Stimulated activated effector memory CD8-positive, alpha-beta T cell treated with anti-CD3 and anti-CD28 coated beads, Interleukin-12 subunit alpha, Interleukin-12 subunit beta, amount 100 ng/mL, for 72 hours (primary cell): Measurements from ENCODE around the gene ALDH1L1.

Experiments used
- ATAC-seq: fragments of 150-1000 bp; cut with Tn5 transposase; 2 replicates; pipeline ENCODE4 v1.10.0; 2021
- DNase-seq, 2 donors: peaks; one replicate each; pipeline ENCODE4 v3.0.0; 2021 to 2022; ENCODE audit warnings: low spot score in 2 of 2
- H3K27ac Mint-ChIP-seq: one replicate; pipeline ENCODE4 v1.8.0; 2022; ENCODE audit warnings: mild to moderate bottlenecking, mixed read lengths
- H3K36me3 Mint-ChIP-seq: one replicate; pipeline ENCODE4 v1.8.0; 2022; ENCODE audit warnings: mild to moderate bottlenecking, mixed read lengths
- H3K4me1 Mint-ChIP-seq: one replicate; pipeline ENCODE4 v1.8.0; 2022; ENCODE audit warnings: mixed read lengths
- H3K4me3 Mint-ChIP-seq: one replicate; pipeline ENCODE4 v1.8.0; 2022; ENCODE audit warnings: mild to moderate bottlenecking, mixed read lengths
- H3K9me3 Mint-ChIP-seq: one replicate; pipeline ENCODE4 v1.8.0; 2022; ENCODE audit warnings: mixed read lengths

The ALDH1L1 gene

DNA sequence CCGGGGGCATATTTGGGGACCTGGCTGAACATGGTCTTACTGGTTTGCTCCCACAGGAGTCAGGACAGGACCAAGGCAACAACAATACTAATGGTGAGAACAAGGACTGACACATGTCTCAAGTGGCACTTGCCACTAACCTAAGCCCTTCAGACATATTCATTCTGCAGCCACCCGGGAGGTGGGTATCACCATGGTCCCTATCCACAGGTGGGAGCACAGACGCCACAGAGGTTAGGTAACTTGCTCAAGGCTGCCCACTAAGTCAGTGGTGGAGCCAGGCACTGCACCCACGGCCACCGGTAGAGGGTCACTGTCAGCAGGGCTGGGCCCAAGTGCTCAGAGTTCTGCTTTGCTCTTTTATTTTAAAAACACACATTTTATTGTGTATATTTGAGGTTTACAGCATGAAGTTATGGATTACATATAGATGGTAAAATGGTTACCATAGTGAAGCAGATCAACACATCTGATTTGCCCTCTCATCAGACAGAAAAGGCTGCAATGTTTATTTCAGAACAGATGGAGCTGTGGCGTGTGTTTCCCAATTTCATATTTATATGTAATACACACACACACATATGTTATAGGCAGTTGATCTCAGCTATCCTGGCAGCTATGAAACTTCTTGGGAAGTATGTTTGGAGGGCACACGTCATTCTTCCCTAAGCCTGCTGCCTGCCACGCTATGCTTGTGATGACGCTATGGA is 66.5 kb downstream of the ALDH1L1 start:
- Mint-ChIP-seq H3K4me1 (no peaks in the 10 kb centered on the region), H3K9me3 (no peaks in the 10 kb centered on the region), H3K4me3 (no peak overlapping the region), H3K27ac (no peak overlapping the region), H3K36me3 (no peaks in the 10 kb centered on the region)
- ATAC-seq = peak; percentile 49
- no peak for DNase-seq

DNA sequence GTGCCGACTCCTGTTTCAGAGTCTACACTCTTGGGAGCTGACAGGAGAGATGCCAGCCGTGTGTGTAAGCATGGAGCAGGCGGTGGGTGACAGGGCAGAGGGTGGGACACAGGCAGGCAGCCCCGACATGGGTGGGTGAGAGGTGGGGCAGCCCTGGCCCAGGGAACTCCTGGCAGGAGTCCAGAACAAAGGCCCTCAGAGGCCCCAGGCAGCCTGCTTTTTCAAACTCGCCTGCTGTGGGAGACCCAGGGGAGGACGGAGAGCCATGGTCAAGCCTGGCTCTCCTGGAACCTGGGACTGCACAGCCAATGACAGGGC is 67.2 kb downstream of the ALDH1L1 start:
- Mint-ChIP-seq H3K36me3 (no peaks in the 10 kb centered on the region), H3K27ac (no peak overlapping the region), H3K4me3 (no peak overlapping the region), H3K4me1 (no peaks in the 10 kb centered on the region), H3K9me3 (no peaks in the 10 kb centered on the region)
- DNase-seq (no peak), ATAC-seq (no peak)

DNA sequence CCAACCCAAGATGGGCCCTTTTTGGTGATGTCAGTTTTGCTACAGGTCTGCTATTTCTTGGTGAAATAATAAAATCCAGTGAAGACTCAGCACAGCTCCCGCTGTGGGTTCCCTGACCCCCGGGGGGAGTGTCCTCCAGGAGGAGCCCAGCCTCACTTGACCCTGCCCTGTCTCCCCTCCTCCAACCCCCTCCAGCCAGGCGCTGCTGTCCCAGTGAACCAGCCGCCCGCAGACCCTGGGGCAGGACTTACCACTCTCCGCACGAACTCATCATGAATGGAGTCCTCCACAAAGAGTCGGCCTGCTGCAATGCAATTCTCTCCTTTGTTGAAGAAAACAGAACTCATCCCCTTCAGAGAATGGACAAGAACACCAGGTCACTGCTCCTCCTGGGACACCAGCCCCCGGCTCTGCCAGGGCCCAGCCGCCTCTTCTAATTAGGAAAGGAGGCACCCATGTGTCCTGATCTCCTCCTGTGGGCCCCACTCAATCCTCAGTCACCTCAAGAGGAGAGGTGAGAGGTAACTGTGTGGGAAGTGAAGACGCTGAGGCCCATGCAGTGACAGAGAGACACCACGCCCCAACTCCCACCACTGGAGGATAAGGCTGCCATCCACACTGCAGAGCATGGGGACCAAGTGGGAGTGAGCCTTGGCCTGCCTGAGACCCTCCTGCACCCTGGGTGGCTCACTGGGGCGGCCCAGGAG is 67.7 kb downstream of the ALDH1L1 start:
- Mint-ChIP-seq H3K4me1 (no peaks in the 10 kb centered on the region), H3K4me3 (no peak overlapping the region), H3K27ac (no peak overlapping the region), H3K9me3 (no peaks in the 10 kb centered on the region), H3K36me3 (no peaks in the 10 kb centered on the region)
- no peak for ATAC-seq
- DNase-seq = no peak

DNA sequence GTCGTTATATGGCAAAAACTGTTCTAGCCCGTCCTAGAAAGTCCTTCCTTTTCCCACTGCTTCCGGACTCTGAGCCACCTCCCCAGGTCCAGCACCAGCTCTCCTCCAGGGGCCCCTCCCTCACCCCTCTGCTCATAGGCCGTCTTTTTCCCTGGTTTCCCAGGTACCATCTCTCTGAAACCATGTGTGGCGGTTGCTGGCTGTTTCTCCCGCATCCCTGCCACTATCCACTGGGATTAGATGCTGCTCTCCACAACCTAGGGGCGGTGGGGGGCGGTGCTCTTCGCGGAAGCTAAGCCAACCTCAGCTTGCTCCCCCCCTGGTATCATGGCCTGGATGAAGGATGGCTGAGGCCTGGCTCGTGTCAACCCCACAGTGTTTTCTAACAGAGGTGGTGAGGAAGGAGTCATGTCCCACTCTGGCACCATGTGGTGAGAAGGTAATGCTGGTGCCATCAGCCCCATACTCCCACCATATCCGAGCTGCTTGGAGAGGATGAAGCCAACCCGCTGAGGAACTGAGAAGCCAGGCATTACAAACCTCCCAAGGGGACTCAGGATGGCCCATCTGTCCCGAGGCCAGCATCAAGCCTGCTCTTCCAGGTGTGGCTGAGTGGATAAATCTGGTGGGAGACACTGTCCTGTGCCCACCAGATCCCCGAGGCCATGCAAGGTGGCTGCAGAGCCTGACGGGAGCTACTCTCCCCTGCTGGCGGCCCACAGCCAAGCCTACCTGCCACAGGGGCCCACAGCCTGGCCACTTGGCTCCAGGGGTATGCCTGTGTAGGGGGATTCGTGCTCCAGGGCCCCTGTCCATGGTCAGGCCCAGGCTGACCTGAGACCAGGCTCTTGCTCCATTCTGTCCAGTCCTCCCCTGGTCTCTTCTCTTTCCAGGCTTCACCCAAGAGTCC is 68.6 kb downstream of the ALDH1L1 start:
- H3K27ac Mint-ChIP-seq = no peak overlapping the region
- H3K4me1 Mint-ChIP-seq = no peaks in the 10 kb centered on the region
- DNase-seq (no peak), ATAC-seq (no peak)
- no peak overlapping the region for H3K4me3 Mint-ChIP-seq
- no peaks in the 10 kb centered on the region for H3K36me3 Mint-ChIP-seq
- H3K9me3 Mint-ChIP-seq = no peaks in the 10 kb centered on the region

DNA sequence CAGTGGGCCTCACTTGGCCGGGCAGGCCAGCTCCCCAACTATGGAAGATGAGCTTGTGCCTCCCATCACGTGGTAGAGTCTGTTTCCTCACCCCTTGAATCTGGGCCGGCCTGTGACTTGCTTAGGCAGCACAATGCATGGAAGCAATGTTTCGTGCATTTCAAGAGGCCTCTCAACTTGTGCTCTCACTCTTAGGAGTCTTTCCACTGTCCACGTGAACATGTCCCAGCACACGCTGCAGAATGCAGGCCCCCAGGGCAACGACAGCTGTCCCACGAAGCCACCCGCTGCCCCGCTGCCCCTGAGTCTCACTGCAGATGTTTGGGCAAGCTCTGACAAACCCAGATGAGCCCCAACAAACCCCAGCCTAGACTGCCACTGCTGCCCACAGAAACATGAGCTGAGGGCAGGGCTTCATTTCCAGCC is 69.2 kb downstream of the ALDH1L1 start:
- DNase-seq = no peak
- no peaks in the 10 kb centered on the region for H3K9me3 Mint-ChIP-seq
- no peak for ATAC-seq
- no peaks in the 10 kb centered on the region for H3K36me3 Mint-ChIP-seq
- H3K4me1 Mint-ChIP-seq = no peaks in the 10 kb centered on the region
- H3K4me3 Mint-ChIP-seq = no peak overlapping the region
- H3K27ac Mint-ChIP-seq = no peak overlapping the region

DNA sequence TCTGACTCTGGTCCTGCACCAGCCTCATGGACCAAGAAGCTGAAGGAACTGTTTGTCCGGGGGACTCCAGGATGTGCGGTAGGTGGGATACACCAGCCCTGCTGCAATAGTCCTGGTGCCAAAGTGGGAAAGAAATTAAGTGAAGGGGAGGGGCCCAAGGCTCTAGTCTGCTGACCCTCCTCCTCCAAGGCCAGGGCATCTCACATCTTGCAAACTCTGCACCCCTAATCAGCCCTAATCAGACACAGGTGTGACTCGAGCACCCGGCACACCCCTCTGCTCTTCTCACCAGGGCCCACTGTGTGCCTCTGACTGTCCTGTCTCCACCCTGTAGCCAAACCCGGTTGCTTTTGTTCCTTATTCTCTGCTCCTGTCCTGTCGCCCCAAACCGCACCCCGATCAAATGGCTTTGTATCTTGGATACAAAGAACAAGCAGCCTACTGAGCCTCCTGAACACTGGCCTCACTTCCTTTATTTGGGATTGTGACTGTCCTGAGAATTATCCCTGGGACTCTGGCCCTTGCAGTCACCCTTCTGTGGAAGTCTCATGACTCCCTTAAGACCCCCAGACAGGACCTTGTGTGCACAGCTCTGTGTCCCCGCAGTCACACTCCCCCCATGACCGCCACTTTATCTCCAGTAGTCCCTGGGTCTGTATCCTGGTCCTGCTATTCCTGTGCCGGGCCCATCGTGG is 69.8 kb downstream of the ALDH1L1 start:
- DNase-seq (no peak), ATAC-seq (no peak)
- H3K27ac Mint-ChIP-seq = no peak overlapping the region
- H3K9me3 Mint-ChIP-seq = no peaks in the 10 kb centered on the region
- H3K4me1 Mint-ChIP-seq = no peaks in the 10 kb centered on the region
- no peaks in the 10 kb centered on the region for H3K36me3 Mint-ChIP-seq
- H3K4me3 Mint-ChIP-seq = no peak overlapping the region

DNA sequence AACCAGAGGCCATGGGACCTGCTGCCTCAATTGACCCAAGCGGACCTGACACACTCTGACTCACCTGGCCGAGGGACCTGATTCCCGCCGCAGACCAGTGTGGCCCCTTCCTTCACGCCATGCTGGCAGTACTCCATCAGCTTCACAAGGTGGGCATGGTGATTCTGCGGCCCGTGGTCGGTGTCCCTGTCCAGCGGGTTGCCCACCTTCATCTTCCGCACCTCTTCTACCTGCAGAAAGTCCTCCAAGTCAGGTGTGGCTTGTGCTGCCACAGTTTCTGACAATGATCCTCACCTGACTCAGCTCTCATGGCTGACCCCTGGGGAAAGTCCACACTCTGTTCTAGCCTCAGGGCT is 70.5 kb downstream of the ALDH1L1 start:
- Mint-ChIP-seq H3K27ac (no peak overlapping the region), H3K4me3 (no peak overlapping the region), H3K4me1 (no peaks in the 10 kb centered on the region), H3K36me3 (no peaks in the 10 kb centered on the region), H3K9me3 (no peaks in the 10 kb centered on the region)
- no peak for ATAC-seq
- DNase-seq = no peak

DNA sequence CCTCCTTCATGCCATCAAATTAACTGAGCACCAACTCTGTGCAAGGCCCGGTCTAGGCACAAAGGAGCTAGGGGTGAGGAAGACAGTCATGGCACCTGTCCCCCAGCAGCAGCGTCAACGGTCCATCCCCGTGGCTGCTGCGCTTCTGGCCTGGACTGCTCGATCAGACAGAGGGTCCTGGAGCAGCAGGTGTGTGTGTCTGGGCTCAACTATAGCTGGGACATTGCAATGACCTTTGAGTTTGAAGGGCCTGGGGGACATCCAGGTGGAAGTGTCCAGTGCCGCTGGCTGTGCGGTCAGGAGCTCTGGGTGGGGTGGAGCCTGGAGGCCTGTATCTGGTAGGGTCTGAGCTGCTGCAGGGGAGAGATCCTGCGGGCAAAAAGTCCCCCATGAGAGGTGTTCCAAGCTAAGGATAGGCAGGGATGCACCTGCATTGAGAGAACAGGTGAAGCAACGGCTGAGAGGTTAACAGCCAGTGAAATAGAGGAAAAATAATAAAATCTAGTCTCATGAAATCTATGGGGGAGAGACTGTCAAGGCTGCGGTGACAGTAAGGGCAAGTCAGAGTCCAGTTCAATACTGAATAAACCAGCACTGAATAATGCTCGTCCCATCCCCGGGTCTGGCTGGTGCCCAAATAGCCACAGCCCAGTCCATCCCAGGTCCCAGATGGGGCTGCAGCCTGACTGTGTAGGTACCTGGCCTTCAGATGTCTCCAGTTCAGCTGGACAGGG is 71.1 kb downstream of the ALDH1L1 start:
- no peaks in the 10 kb centered on the region for H3K9me3 Mint-ChIP-seq
- no peak overlapping the region for H3K4me3 Mint-ChIP-seq
- no peak overlapping the region for H3K27ac Mint-ChIP-seq
- no peak for DNase-seq
- H3K36me3 Mint-ChIP-seq = no peaks in the 10 kb centered on the region
- H3K4me1 Mint-ChIP-seq = no peaks in the 10 kb centered on the region
- ATAC-seq = no peak

DNA sequence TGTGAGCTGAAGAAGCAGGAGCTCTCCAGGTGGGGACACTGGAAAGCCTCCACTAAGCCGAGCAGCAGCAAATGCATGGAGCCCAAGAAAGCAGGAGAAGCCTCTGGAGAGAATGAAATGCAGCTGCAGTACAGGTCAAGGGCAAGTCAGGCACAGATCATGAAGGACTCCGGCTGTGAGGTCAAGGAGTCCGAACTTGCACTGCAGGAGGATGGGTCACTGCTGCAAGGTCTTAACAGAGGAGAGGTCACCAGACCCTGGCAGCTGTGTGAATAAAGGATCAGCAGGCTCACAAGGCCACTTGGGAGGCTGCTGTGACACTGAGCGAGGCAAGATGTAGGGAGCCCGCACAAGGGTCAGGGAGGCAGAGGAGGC is 71.7 kb downstream of the ALDH1L1 start:
- no peaks in the 10 kb centered on the region for H3K9me3 Mint-ChIP-seq
- no peaks in the 10 kb centered on the region for H3K4me1 Mint-ChIP-seq
- no peak overlapping the region for H3K4me3 Mint-ChIP-seq
- ATAC-seq = no peak
- H3K36me3 Mint-ChIP-seq = no peaks in the 10 kb centered on the region
- H3K27ac Mint-ChIP-seq = peak overlapping the region; percentile 67
- no peak for DNase-seq

DNA sequence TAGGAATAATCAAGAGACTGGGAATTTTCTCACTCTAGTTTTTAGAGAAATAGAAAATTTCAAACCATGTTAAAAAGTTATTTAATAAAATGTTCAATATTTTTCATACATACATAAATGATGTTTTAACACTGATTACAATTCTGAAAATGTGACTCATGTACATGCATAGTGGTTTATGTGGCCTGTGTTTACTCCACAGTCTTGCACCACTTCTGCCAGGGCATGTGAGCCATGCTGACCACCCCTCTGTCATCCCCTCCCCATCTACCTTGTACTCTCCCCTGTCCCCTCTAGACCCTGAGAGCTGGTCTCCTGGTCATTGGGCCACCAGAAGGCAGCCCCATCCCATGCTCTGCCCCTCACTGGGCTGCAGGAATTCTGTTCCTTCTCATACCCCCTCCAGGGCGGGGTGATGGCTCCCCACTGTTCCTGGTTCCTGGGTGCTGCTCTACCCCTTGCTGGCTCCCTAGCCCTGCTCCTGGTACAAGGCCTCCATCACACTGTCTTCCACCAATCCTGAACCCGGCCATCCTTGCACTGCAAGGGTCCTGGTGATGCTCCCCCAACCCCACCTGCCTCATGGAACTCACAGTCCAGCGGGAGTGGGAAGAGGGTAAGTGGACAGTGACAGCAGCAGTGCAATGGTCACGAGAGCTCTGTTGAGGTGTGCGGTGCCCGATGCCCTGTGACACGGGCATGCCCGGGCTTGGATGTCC is 72.3 kb downstream of the ALDH1L1 start:
- DNase-seq = no peak
- H3K9me3 Mint-ChIP-seq = no peaks in the 10 kb centered on the region
- H3K27ac Mint-ChIP-seq = peak overlapping the region; percentile 67
- no peak for ATAC-seq
- H3K4me1 Mint-ChIP-seq = no peaks in the 10 kb centered on the region
- no peaks in the 10 kb centered on the region for H3K36me3 Mint-ChIP-seq
- no peak overlapping the region for H3K4me3 Mint-ChIP-seq

DNA sequence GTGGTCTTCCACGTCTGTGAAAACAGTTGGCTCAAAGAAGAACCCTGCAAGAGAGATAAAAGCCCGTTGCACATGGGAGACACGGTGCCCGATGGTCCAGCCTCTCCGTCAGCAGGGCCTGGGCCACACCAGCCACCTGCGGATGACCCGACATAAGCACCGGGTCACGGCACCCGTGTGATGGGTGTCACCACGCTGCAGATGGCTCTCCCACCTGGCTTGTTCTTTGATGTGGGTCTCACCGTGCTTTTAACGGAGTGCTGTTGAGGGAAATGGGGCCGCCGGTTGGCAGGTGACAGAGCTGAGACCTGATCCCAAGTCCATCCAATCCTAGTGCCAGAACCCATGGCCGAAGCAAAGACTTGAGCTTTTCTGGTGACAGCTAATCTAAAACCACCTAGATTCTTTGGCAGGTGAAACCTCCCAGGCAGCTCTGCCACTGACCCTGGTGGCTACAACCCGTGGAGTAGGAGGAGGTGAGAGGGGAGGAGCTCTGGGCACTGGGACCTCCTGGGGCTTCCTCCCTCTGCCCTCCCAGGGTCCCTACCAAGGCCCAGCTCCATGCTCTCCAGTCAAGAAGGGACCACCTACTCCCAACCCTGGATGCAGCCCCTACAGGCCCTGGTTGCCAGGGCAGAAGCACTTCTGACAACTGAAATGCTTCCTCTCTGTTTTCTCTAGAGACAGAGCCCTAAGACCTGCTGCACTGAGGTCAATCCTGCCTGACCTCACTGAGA is 73.0 kb downstream of the ALDH1L1 start:
- no peaks in the 10 kb centered on the region for H3K36me3 Mint-ChIP-seq
- DNase-seq (no peak), ATAC-seq (no peak)
- no peak overlapping the region for H3K4me3 Mint-ChIP-seq
- H3K9me3 Mint-ChIP-seq = no peaks in the 10 kb centered on the region
- no peaks in the 10 kb centered on the region for H3K4me1 Mint-ChIP-seq
- H3K27ac Mint-ChIP-seq = no peak overlapping the region

DNA sequence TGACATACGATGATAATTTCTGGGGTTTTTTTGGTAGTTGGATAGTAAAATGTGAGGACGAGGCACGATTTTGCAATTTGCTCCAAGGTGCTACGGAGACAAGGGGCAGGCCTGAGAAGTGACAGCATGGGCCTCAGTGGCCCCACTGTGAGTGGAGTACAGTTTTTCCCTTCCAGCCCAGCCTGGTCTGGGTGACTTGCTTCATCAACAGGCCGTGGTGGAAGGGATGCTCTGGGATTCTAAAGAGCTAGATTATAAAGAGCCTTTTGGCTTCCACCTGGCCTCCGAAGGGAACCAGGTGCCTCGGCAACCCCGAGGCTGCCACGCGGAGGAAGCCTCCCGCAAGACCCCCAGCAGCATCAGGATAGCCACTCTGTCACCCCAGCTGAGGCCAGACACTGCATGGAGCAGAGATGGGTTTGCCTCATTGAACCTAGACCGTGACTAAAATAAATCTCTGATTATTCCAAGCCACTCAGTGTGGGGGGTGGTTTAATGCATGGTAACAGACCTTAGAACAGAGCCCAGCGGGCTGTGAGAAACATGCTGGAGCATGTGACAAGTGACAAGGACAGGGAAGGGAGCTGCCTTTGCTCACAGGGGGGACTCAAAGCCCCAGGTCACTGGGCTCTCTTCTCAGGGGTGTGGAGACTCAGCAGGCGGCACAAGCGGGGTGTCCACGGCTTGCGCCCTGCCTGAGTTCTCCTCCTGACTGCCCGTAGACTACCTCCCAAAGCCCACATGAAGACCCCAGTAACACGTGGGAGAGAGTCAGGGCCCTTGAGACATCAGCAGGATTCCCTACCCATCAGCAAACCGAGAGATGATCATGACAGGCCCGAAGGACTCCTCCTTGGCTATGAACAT is 73.8 kb downstream of the ALDH1L1 start:
- no peak for DNase-seq

DNA sequence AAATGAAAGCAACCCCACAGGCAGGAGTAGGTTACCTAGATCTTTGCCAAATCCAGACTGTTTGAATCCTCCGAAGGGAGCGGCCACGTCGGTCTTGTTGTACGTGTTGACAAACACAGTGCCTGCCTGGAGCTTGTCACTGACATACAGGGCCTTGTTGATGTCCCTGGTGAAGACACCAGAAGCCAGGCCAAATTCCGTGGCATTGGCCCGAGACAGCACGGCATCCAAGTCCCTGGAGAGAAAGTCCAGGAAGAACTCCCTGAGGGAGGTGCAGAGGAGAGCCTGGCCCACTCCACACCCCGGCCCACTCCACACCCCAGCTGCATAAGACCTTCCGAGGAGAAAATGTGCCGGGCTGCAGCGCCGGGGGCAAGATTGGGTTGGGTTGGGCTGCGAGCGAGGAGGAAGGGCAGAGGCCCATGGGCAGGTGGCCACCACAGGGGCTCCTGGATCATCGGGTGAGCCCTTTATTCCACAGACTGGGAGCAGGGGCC is 74.6 kb downstream of the ALDH1L1 start:
- ATAC-seq = no peak
- H3K9me3 Mint-ChIP-seq = no peaks in the 10 kb centered on the region
- H3K36me3 Mint-ChIP-seq = no peaks in the 10 kb centered on the region
- no peak overlapping the region for H3K4me3 Mint-ChIP-seq
- H3K27ac Mint-ChIP-seq = no peak overlapping the region
- H3K4me1 Mint-ChIP-seq = no peaks in the 10 kb centered on the region
- DNase-seq = no peak

More for the DNA sequence above, 73.8 kb downstream of the ALDH1L1 start:
- no peak for ATAC-seq
- Mint-ChIP-seq H3K36me3 (no peaks in the 10 kb centered on the region), H3K4me3 (no peak overlapping the region), H3K4me1 (no peaks in the 10 kb centered on the region), H3K9me3 (no peaks in the 10 kb centered on the region), H3K27ac (no peak overlapping the region)
